Spleen (tissue), 11 donors: ENCODE results near the gene STRA8. TPM values are rescaled to one million over a fixed set of nuclear protein-coding genes. Genes with fewer than 3 reads are reported as not detected.

Source experiments
- DNase-seq: peaks from one replicate; pipeline ENCODE4 v3.0.0-alpha.2; 2020
- H3K27ac ChIP-seq, 8 donors: fragments of 200-600 bp; sonication (generic) in 7 of 8; 1 replicate in 4 of 8; 2 replicates in 4 of 8; pipeline versions ENCODE4 v1.5.0 to v1.8.0; 2016 to 2021; ENCODE audit warnings: inconsistent platforms in 4 of 8, mild to moderate bottlenecking in 4 of 8, moderate library complexity in 1 of 8
- H3K27me3 ChIP-seq, 7 donors: fragments of 200-600 bp; sonication (generic) in 6 of 7; replicated peaks in 1 of 7; 1 replicate in 4 of 7; 2 replicates in 3 of 7; pipeline versions ENCODE4 v1.5.0 to v1.8.0; 2016 to 2021; ENCODE audit warnings: inconsistent platforms in 3 of 7, mild to moderate bottlenecking in 1 of 7
- H3K36me3 ChIP-seq, 6 donors: fragments of 200-600 bp; sonication (generic) in 5 of 6; 1 replicate in 4 of 6; 2 replicates in 2 of 6; pipeline versions ENCODE4 v1.5.0 to v1.8.0; 2016 to 2021; ENCODE audit warnings: inconsistent platforms in 2 of 6
- H3K4me1 ChIP-seq, 6 donors: fragments of 200-600 bp; sonication (generic) in 5 of 6; 1 replicate in 3 of 6; 2 replicates in 3 of 6; pipeline versions ENCODE4 v1.5.0 to v1.8.0; 2016 to 2021; ENCODE audit warnings: inconsistent platforms in 3 of 6
- H3K4me3 ChIP-seq, 8 donors: fragments of 200-600 bp; sonication (generic) in 7 of 8; 1 replicate in 4 of 8; 2 replicates in 4 of 8; pipeline versions ENCODE4 v1.5.0 to v1.8.0; 2016 to 2021; ENCODE audit warnings: inconsistent platforms in 4 of 8, mild to moderate bottlenecking in 4 of 8, moderate library complexity in 2 of 8
- H3K9me3 ChIP-seq, 8 donors: fragments of 200-600 bp; sonication (generic) in 7 of 8; 1 replicate in 4 of 8; 2 replicates in 4 of 8; pipeline versions ENCODE4 v1.5.0 to v1.8.0; 2016 to 2021; ENCODE audit warnings: inconsistent platforms in 4 of 8
- POLR2A ChIP-seq, 3 donors: fragments of 450-650 bp; IDR thresholded peaks; one replicate each; pipeline ENCODE4 v1.5.1; 2017; ENCODE audit warnings: antibody characterized with exemption in 3 of 3, mild to moderate bottlenecking in 1 of 3
- POLR2AphosphoS5 ChIP-seq, 3 donors: sonication (generic); formaldehyde crosslinking; IDR thresholded peaks; one replicate each; pipeline ENCODE4 v1.5.1; 2017; ENCODE audit warnings: antibody characterized with exemption in 3 of 3
- WGBS, 5 donors: extraction: QIAGEN DNeasy Blood & Tissue Kit in 3 of 5; methylation state at CpG; one replicate each; pipeline versions ENCODE4 v1.1.5 to v1.1.7; 2013 to 2018; 5-methylcytosine and 5-hydroxymethylcytosine counted together
- intact Hi-C: fragments of 100-400 bp; cut with DNase I; formaldehyde crosslinking; loops from one replicate; pipeline ENCODE4 v1.15.0; 2023; ENCODE audit warnings: low total_unique reads
- polyA plus RNA-seq, 3 donors: library from polyadenylated mRNA; stranded (reverse); fragments of 200-250 nt; gene quantifications; one replicate each; pipeline ENCODE4 v1.2.1, GENCODE V29; 2013
- total RNA-seq, 7 donors: library from RNA; depleted of rRNA in 3 of 7; stranded (reverse); fragments of >200 nt in 3 of 7; fragmentation: NEBNext Ultra II Directional in 4 of 7; extraction: Animal tissue kit (Norgen Biotek cat#: 25700) in 4 of 7; gene quantifications; one replicate each; pipeline versions ENCODE4 v1.1.0 to v1.2.1, GENCODE V29; 2016 to 2021
- TF ChIP-seq, protein P1 (sequence below), 11 experiments: fragments of 200-600 bp in 7 of 11; fragments of 450-650 bp in 4 of 11; sonication (generic) in 4 of 11; IDR thresholded peaks in 8 of 11; conservative IDR thresholded peaks in 3 of 11; 1 replicate in 7 of 11; 2 replicates in 4 of 11; pipeline versions ENCODE4 v1.4.0 to v1.8.0; 2016 to 2021; ENCODE audit warnings: antibody characterized with exemption in 11 of 11, inconsistent platforms in 4 of 11, mild to moderate bottlenecking in 1 of 11
- donor health status: healthy with polysubstance abuse.
- donor health status: DM: no; HTN: no; CAD: no; lungs with moderate emphysema.
- donor health status: DM: no; HTN: no; CAD: no.
- donor health status: Bipolar disorder and iron deficiency.
- donor health status: healthy.
- donor health status: DM: no; HTN: no; CAD: no.
- donor health status: DM: yes; HTN: yes; CAD: no.

The STRA8 gene
- total and polyA plus RNA-seq, 10 donors = not detected

- peaks cover 13 to 29% (median 24%) of the 10 kb centered on the region in 6 donors for H3K4me1 ChIP-seq
- no peak overlapping the region for H3K27ac ChIP-seq
- no peaks in the 10 kb centered on the region for H3K9me3 ChIP-seq
- no peak for TF ChIP-seq POLR2AphosphoS5 (IDR thresholded peaks at IDR 0.05)
- TF ChIP-seq, protein P1, sequence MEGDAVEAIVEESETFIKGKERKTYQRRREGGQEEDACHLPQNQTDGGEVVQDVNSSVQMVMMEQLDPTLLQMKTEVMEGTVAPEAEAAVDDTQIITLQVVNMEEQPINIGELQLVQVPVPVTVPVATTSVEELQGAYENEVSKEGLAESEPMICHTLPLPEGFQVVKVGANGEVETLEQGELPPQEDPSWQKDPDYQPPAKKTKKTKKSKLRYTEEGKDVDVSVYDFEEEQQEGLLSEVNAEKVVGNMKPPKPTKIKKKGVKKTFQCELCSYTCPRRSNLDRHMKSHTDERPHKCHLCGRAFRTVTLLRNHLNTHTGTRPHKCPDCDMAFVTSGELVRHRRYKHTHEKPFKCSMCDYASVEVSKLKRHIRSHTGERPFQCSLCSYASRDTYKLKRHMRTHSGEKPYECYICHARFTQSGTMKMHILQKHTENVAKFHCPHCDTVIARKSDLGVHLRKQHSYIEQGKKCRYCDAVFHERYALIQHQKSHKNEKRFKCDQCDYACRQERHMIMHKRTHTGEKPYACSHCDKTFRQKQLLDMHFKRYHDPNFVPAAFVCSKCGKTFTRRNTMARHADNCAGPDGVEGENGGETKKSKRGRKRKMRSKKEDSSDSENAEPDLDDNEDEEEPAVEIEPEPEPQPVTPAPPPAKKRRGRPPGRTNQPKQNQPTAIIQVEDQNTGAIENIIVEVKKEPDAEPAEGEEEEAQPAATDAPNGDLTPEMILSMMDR (IDR thresholded peaks at IDR 0.05 in 8 of 11, conservative IDR thresholded peaks at IDR 0.05 in 3 of 11) = no peak
- no peak for TF ChIP-seq POLR2A (IDR thresholded peaks at IDR 0.05)
- DNase-seq = no peak
- H3K36me3 ChIP-seq = no peaks in the 10 kb centered on the region
- no peaks in the 10 kb centered on the region for H3K27me3 ChIP-seq
- H3K4me3 ChIP-seq = no peak overlapping the region
- WGBS, 5 donors = 71 to 90% (median 89%) methylated on average over 2 of the region's 2 CpGs
- intact Hi-C loops = no loop called here
Measured at GRCh38 chr7:135213831-135214230, 19.8 kb upstream of the STRA8 start.

DNA sequence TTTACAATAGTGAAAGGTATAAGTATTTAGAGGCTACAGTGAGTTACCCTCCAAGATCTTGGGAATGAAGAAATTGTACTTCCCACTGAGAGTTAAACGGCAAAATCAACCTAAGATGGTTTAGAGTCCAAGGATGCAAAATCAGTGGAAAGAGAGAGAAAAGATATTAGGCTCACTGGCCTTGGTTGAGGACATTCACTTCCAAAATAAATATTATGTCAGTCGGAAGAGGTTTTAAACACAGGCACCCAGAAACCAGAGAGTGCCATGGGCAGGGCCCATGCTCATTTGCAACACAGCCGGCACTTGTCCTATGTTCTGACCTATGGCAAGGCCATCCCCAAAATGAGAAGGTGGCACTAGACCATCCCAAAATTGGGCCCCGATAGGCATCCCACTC is 18.5 kb upstream of the STRA8 start:
- H3K36me3 ChIP-seq = no peaks in the 10 kb centered on the region
- H3K27me3 ChIP-seq = no peaks in the 10 kb centered on the region
- no peak for TF ChIP-seq POLR2AphosphoS5 (IDR thresholded peaks at IDR 0.05)
- TF ChIP-seq, protein P1 (IDR thresholded peaks at IDR 0.05 in 8 of 11, conservative IDR thresholded peaks at IDR 0.05 in 3 of 11) = no peak
- TF ChIP-seq POLR2A (IDR thresholded peaks at IDR 0.05) = no peak
- peaks cover 4 to 16% (median 11%) of the 10 kb centered on the region in 6 donors for H3K4me1 ChIP-seq
- intact Hi-C loops = no loop called here
- H3K9me3 ChIP-seq = no peaks in the 10 kb centered on the region
- DNase-seq = no peak
- WGBS, 5 donors = 86 to 97% (median 96%) methylated on average over 4 of the region's 4 CpGs
- H3K4me3 ChIP-seq = no peak overlapping the region
- no peak overlapping the region for H3K27ac ChIP-seq

- TF ChIP-seq POLR2A (IDR thresholded peaks at IDR 0.05) (no peak), POLR2AphosphoS5 (IDR thresholded peaks at IDR 0.05) (no peak)
- TF ChIP-seq, protein P1 (IDR thresholded peaks at IDR 0.05 in 8 of 11, conservative IDR thresholded peaks at IDR 0.05 in 3 of 11) = no peak
- no peak overlapping the region for H3K4me3 ChIP-seq
- DNase-seq = no peak
- 83 to 91% (median 87%) methylated on average over 3 of the region's 3 CpGs for WGBS, 5 donors
- intact Hi-C loops = no loop called here
- no peaks in the 10 kb centered on the region for H3K27me3 ChIP-seq
- H3K4me1 ChIP-seq = peaks cover 0 to 10% (median 6%) of the 10 kb centered on the region in 6 donors
- no peaks in the 10 kb centered on the region for H3K36me3 ChIP-seq
- no peaks in the 10 kb centered on the region for H3K9me3 ChIP-seq
- no peak overlapping the region for H3K27ac ChIP-seq
Measured at GRCh38 chr7:135215698-135216097, 17.9 kb upstream of the STRA8 start.

DNA sequence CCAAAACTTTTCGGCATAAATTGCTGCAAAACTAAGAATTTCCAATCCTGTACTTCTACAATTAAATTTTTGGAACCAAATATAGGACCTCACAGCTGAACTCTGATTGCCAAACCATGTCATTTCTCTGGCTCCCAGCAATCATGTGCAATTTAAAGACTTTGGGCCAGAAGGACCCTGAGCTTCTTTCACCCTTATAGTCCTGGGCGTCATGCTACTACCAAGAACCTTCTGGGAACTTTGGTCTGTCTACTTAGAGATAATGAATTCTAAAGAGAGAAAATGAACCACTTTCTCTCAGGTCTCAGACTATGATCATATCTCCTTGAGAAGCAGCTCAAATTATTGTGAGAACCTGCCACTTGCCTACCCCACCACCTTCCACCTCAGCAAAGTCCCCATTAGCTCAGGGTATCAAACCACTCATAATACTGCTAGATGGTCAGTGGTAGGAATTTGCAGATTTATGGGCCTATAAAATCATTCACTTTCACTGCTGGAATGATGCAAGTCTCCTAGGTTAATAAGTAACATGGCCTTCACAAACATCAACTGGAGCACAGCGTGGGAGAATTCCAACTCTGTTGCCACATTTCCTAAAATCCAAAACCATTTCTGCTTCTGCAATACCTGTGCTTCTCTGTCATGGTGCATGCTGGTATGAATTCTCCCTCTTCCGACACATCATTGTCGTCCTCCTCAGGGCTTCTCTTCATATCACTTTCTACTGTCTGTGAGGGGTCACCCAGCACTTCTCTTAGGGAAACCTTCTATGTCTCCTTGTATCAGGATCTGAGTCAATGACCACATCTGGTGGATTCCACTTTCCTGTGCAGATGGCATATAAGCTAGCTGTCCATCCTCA is 15.8 kb upstream of the STRA8 start:
- Histone ChIP-seq H3K36me3 (no peaks in the 10 kb centered on the region), H3K27me3 (no peaks in the 10 kb centered on the region), H3K4me3 (no peak overlapping the region), H3K9me3 (peaks cover 0 to 2% (median 0%) of the 10 kb centered on the region in 8 donors), H3K4me1 (no peaks in the 10 kb centered on the region), H3K27ac (no peak overlapping the region)
- WGBS, 5 donors = 87 to 95% (median 91%) methylated on average over 5 of the region's 5 CpGs
- TF ChIP-seq POLR2AphosphoS5 (IDR thresholded peaks at IDR 0.05) (no peak), POLR2A (IDR thresholded peaks at IDR 0.05) (no peak)
- TF ChIP-seq, protein P1 (IDR thresholded peaks at IDR 0.05 in 8 of 11, conservative IDR thresholded peaks at IDR 0.05 in 3 of 11) = no peak
- no peak for DNase-seq
- intact Hi-C loops = no loop called here
